ENCODE results near the gene IFFO2. TPM values are rescaled to one million over a fixed set of nuclear protein-coding genes. Genes with fewer than 3 reads are reported as not detected.

IFFO2 gene
- total and polyA plus RNA-seq, 2 of the 13 experiments (the other 11 are each of a cell fraction or from before 2014, with no cell fraction given): 7.3 to 16.7 TPM

DNA sequence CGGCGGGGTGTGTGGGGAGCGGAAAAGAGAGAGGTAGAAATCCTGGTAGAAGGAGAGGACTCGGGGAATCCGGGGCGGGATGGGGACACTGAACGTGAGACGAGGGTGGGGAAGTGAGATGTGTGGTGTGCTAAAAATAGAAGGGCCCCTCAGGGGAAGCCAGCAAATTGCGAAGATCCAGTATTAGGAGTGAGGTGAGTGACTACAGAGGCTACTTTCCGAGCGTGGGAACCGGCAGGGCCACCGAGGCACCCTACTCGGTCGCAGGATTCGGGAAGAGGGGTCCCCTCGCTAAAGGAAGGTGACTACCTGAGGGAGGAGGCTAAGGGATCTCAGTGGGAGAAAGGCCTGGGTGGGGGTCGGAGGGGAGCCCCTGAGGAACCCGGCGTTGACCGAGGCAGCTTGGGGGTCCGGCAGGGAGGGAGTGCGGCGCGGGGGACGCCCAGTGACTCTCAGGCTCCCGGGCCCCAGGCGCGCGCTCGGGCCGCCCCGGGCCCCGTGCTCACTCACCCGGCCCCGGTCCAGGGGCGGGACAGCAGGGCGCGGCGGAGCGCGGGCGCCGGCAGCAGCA, 54.4 kb downstream of the IFFO2 start (continued):
- no peak for TF ChIP-seq ZSCAN29 (CRISPR knock-in tag; conservative IDR thresholded peaks at IDR 0.05)
- peak; percentile 52; the same call in 1 of the 2 replicates for TF ChIP-seq ZFY (CRISPR knock-in tag; IDR thresholded peaks at IDR 0.05)
- TF ChIP-seq HNF4A (CRISPR knock-in tag; IDR thresholded peaks at IDR 0.05): no peak
- 0 out of 2 replicates have a peak, but pooled peaks have one; percentile 44 for TF ChIP-seq ARNT2 (CRISPR knock-in tag; IDR thresholded peaks at IDR 0.05; ENCODE audit: low read depth)
- TF ChIP-seq ATRX (CRISPR knock-in tag; IDR thresholded peaks at IDR 0.05; ENCODE audit: borderline replicate concordance): no peak
- no peak for TF ChIP-seq DNMT3B (CRISPR knock-in tag; conservative IDR thresholded peaks at IDR 0.05)
- TF ChIP-seq ISL2 (CRISPR knock-in tag; IDR thresholded peaks at IDR 0.05): 0 out of 2 replicates have a peak, but pooled peaks have one; percentile 2
- TF ChIP-seq NR2F1 (CRISPR knock-in tag; IDR thresholded peaks at IDR 0.05): no peak
- TF ChIP-seq FLYWCH1 (CRISPR knock-in tag; IDR thresholded peaks at IDR 0.05): no peak
- no peak for TF ChIP-seq ZNF530 (CRISPR knock-in tag; IDR thresholded peaks at IDR 0.05; ENCODE audit: low read depth)
- TF ChIP-seq WIZ (CRISPR knock-in tag; IDR thresholded peaks at IDR 0.05): no peak
- no peak for TF ChIP-seq ZNF12 (CRISPR knock-in tag; IDR thresholded peaks at IDR 0.05)
- TF ChIP-seq ZNF589 (CRISPR knock-in tag; conservative IDR thresholded peaks at IDR 0.05): no peak
- TF ChIP-seq RORA (CRISPR knock-in tag; IDR thresholded peaks at IDR 0.05): 0 out of 2 replicates have a peak, but pooled peaks have one; percentile 34
- TF ChIP-seq, protein P1, sequence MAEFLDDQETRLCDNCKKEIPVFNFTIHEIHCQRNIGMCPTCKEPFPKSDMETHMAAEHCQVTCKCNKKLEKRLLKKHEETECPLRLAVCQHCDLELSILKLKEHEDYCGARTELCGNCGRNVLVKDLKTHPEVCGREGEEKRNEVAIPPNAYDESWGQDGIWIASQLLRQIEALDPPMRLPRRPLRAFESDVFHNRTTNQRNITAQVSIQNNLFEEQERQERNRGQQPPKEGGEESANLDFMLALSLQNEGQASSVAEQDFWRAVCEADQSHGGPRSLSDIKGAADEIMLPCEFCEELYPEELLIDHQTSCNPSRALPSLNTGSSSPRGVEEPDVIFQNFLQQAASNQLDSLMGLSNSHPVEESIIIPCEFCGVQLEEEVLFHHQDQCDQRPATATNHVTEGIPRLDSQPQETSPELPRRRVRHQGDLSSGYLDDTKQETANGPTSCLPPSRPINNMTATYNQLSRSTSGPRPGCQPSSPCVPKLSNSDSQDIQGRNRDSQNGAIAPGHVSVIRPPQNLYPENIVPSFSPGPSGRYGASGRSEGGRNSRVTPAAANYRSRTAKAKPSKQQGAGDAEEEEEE (CRISPR knock-in tag; IDR thresholded peaks at IDR 0.05; ENCODE audit: borderline replicate concordance): no peak
- no peak for TF ChIP-seq ZMYM3 (CRISPR knock-in tag; IDR thresholded peaks at IDR 0.05)
- TF ChIP-seq, protein P2, sequence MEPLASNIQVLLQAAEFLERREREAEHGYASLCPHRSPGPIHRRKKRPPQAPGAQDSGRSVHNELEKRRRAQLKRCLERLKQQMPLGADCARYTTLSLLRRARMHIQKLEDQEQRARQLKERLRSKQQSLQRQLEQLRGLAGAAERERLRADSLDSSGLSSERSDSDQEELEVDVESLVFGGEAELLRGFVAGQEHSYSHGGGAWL (CRISPR knock-in tag; IDR thresholded peaks at IDR 0.05): peak; percentile 15; the same call in 1 of the 2 replicates
- TF ChIP-seq, protein P3, sequence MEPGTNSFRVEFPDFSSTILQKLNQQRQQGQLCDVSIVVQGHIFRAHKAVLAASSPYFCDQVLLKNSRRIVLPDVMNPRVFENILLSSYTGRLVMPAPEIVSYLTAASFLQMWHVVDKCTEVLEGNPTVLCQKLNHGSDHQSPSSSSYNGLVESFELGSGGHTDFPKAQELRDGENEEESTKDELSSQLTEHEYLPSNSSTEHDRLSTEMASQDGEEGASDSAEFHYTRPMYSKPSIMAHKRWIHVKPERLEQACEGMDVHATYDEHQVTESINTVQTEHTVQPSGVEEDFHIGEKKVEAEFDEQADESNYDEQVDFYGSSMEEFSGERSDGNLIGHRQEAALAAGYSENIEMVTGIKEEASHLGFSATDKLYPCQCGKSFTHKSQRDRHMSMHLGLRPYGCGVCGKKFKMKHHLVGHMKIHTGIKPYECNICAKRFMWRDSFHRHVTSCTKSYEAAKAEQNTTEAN (CRISPR knock-in tag; conservative IDR thresholded peaks at IDR 0.05): no peak
- TF ChIP-seq ZNF263 (CRISPR knock-in tag; IDR thresholded peaks at IDR 0.05): peak; percentile 18; the same call in 1 of the 2 replicates
- TF ChIP-seq DPF2 (CRISPR knock-in tag; IDR thresholded peaks at IDR 0.05; ENCODE audit: borderline replicate concordance, low read depth): no peak
- TF ChIP-seq ZNF30 (CRISPR knock-in tag; IDR thresholded peaks at IDR 0.05): no peak
- peak; percentile 98 for TF ChIP-seq RBFOX2 (IDR thresholded peaks at IDR 0.05; ENCODE audit: low read depth, low read length)
- no peak for TF ChIP-seq PTBP1 (IDR thresholded peaks at IDR 0.05; ENCODE audit: low read depth, low read length, poor library complexity, severe bottlenecking)
- TF ChIP-seq, protein P4, sequence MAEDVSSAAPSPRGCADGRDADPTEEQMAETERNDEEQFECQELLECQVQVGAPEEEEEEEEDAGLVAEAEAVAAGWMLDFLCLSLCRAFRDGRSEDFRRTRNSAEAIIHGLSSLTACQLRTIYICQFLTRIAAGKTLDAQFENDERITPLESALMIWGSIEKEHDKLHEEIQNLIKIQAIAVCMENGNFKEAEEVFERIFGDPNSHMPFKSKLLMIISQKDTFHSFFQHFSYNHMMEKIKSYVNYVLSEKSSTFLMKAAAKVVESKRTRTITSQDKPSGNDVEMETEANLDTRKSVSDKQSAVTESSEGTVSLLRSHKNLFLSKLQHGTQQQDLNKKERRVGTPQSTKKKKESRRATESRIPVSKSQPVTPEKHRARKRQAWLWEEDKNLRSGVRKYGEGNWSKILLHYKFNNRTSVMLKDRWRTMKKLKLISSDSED (CRISPR knock-in tag; IDR thresholded peaks at IDR 0.05): no peak
- TF ChIP-seq, protein P5, sequence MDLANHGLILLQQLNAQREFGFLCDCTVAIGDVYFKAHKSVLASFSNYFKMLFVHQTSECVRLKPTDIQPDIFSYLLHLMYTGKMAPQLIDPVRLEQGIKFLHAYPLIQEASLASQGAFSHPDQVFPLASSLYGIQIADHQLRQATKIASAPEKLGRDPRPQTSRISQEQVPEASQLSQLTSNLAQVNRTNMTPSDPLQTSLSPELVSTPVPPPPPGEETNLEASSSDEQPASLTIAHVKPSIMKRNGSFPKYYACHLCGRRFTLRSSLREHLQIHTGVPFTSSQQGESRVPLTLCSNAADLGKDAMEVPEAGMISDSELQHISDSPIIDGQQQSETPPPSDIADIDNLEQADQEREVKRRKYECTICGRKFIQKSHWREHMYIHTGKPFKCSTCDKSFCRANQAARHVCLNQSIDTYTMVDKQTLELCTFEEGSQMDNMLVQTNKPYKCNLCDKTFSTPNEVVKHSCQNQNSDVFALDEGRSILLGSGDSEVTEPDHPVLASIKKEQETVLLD (CRISPR knock-in tag; IDR thresholded peaks at IDR 0.05; ENCODE audit: low read depth): no peak
